ENCODE results near the gene MCOLN2.

GRCh38 chr1:84939151-84939550 is 57.8 kb downstream of the MCOLN2 start:
- TF ChIP-seq CTCF (IDR thresholded peaks at IDR 0.05) (no peak), POLR2AphosphoS5 (IDR thresholded peaks at IDR 0.05; ENCODE audit: low read depth, low read length) (no peak)
- TF ChIP-seq, protein P1, sequence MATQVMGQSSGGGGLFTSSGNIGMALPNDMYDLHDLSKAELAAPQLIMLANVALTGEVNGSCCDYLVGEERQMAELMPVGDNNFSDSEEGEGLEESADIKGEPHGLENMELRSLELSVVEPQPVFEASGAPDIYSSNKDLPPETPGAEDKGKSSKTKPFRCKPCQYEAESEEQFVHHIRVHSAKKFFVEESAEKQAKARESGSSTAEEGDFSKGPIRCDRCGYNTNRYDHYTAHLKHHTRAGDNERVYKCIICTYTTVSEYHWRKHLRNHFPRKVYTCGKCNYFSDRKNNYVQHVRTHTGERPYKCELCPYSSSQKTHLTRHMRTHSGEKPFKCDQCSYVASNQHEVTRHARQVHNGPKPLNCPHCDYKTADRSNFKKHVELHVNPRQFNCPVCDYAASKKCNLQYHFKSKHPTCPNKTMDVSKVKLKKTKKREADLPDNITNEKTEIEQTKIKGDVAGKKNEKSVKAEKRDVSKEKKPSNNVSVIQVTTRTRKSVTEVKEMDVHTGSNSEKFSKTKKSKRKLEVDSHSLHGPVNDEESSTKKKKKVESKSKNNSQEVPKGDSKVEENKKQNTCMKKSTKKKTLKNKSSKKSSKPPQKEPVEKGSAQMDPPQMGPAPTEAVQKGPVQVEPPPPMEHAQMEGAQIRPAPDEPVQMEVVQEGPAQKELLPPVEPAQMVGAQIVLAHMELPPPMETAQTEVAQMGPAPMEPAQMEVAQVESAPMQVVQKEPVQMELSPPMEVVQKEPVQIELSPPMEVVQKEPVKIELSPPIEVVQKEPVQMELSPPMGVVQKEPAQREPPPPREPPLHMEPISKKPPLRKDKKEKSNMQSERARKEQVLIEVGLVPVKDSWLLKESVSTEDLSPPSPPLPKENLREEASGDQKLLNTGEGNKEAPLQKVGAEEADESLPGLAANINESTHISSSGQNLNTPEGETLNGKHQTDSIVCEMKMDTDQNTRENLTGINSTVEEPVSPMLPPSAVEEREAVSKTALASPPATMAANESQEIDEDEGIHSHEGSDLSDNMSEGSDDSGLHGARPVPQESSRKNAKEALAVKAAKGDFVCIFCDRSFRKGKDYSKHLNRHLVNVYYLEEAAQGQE (IDR thresholded peaks at IDR 0.05; ENCODE audit: insufficient read depth in 1 of 2, low read depth in 2 of 2, low read length in 1 of 2), result no peak
